Measurements from ENCODE around the gene ERCC4.

Gene ERCC4

GRCh38 chr16:13951611-13952010 lies 31.7 kb downstream of the ERCC4 start:
- DNase-seq = no peak

GRCh38 chr16:13953501-13953900 lies 33.5 kb downstream of the ERCC4 start:
- no peak for DNase-seq

GRCh38 chr16:13956635-13957196 lies 36.8 kb downstream of the ERCC4 start:
- DNase-seq = no peak

GRCh38 chr16:13957197-13958078 lies 37.5 kb downstream of the ERCC4 start:
- DNase-seq = peak; percentile 97

GRCh38 chr16:13958474-13958873 lies 38.5 kb downstream of the ERCC4 start:
- DNase-seq = no peak

- DNase-seq = no peak
Observed at GRCh38 chr16:13959626-13960025, 39.7 kb downstream of the ERCC4 start.

GRCh38 chr16:13961099-13961811 lies 41.3 kb downstream of the ERCC4 start:
- peak; percentile 44 for DNase-seq

GRCh38 chr16:13962232-13962631 lies 42.3 kb downstream of the ERCC4 start:
- DNase-seq = no peak

GRCh38 chr16:13968835-13969234 lies 48.9 kb downstream of the ERCC4 start:
- no peak for DNase-seq

GRCh38 chr16:13969711-13970110 lies 49.8 kb downstream of the ERCC4 start:
- DNase-seq = no peak

GRCh38 chr16:13970708-13971422 lies 50.9 kb downstream of the ERCC4 start:
- DNase-seq = no peak

GRCh38 chr16:13973321-13974023 lies 53.5 kb downstream of the ERCC4 start:
- no peak for DNase-seq

- DNase-seq = no peak
Observed at GRCh38 chr16:13977177-13977576, 57.2 kb downstream of the ERCC4 start.

GRCh38 chr16:13982451-13982850 lies 62.5 kb downstream of the ERCC4 start:
- peak; percentile 53 for DNase-seq

- no peak for DNase-seq
Observed at GRCh38 chr16:13983625-13984024, 63.7 kb downstream of the ERCC4 start.

GRCh38 chr16:13984794-13985193 lies 64.8 kb downstream of the ERCC4 start:
- no peak for DNase-seq

GRCh38 chr16:13988038-13988437 lies 68.1 kb downstream of the ERCC4 start:
- DNase-seq = no peak

- DNase-seq = no peak
Observed at GRCh38 chr16:13992322-13992721, 72.4 kb downstream of the ERCC4 start.

GRCh38 chr16:13992976-13993375 lies 73.0 kb downstream of the ERCC4 start:
- no peak for DNase-seq

GRCh38 chr16:13994239-13995106 lies 74.5 kb downstream of the ERCC4 start:
- no peak for DNase-seq

GRCh38 chr16:13995194-13995593 lies 75.2 kb downstream of the ERCC4 start:
- no peak for DNase-seq
